ENCODE results near the gene SERPINB10. TPM values are rescaled to one million over a fixed set of nuclear protein-coding genes. Genes with fewer than 3 reads are reported as not detected.

Gene SERPINB10, protein sequence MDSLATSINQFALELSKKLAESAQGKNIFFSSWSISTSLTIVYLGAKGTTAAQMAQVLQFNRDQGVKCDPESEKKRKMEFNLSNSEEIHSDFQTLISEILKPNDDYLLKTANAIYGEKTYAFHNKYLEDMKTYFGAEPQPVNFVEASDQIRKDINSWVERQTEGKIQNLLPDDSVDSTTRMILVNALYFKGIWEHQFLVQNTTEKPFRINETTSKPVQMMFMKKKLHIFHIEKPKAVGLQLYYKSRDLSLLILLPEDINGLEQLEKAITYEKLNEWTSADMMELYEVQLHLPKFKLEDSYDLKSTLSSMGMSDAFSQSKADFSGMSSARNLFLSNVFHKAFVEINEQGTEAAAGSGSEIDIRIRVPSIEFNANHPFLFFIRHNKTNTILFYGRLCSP
- not detected for total RNA-seq

DNA sequence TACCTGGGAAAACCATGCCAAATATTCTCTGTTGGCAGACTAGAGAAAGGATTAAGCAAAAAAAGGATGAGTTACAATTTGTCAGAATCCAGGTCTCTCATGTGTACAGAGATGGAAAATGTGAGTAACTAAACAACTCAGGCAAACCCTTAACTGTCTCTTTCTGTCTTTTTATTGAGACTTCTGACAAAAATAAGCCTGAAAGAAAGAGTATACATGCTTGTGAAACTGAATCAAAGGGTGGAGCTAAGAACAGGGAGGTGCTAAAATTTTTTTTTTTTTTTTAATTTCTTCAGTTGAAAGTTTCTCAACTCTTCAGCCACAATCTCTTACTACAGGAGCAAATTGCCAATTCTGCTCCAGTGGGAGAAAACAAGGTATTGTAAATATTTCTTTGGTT, at the start of gene SERPINB10:
TSS of gene SERPINB10 (plus strand) at position 295 of the 400 bp plus-strand sequence. CDS start 7,553 bp downstream, outside the sequence.
- no peak for DNase-seq

DNA sequence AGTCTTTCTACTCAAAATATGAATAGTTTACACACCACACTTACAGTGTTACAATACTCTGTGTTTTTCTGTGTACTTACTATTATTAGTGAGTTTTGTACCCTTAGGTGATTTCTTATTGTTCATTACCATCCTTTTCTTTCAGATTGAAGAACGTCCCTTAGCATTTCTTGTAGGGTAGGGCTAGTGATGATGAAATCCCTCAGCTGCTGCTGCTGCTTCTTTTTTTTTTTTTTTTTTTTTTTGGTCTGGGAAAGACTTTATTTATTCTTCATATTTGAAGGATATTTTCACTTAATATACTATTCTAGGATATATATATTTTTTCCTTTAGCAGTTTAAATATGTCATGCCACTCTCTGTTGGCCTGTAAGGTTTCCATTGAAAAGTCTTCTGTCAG, 49.3 kb upstream of the SERPINB10 start:
- no peak for DNase-seq

DNA sequence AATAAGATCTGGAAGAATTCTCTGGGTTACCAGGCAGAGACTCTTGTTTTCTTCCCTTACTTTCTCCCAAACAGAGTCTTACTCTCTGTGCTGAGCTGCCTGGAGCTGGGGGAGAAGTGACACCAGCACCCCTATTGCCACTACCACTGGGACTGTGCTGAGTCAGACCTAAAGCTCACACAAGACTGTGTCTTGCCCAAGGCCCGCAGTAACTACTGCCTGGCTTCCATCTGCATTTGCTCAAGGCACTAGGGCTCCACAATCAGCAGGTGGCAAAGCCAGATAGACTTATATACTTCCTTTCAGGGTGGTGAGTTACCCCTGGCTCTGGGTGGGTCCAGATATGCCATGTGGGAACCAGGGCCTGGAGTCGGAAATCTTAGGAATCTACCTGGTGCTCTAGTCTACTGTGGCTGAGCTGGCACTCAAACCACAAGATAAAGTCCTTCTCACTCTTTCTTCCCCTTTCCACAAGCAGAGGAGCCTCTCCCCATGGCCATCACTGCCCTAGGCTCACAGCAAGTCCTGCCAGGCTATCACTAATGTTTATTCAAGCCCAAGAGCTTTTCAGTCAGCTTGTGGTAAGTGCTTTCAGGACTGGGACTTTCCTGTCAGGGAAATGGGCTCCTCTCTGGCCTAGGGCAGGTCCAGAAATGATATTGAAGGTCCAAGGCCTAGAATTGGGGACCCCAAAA, 47.8 kb upstream of the SERPINB10 start:
- DNase-seq, result no peak

DNA sequence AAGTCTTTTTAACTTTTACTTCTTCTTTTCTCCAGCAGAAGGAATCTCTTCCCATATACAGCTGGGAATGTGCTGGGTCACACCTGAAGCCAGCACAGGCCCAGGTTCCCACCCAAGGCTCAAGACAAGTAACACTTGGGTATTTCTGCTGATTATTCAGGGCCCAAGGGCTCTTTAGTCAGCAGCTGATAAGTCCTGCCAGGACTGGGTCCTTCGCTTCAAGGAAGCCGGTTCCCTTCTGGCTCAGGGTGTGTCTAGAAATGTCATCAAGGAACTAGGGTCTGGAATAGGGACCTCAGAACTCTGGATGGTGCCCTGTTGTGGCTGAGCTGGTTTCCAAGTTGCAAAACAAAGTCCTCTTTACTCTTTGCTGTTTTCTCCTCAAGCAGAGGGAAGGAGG, 47.2 kb upstream of the SERPINB10 start:
- DNase-seq, result no peak

DNA sequence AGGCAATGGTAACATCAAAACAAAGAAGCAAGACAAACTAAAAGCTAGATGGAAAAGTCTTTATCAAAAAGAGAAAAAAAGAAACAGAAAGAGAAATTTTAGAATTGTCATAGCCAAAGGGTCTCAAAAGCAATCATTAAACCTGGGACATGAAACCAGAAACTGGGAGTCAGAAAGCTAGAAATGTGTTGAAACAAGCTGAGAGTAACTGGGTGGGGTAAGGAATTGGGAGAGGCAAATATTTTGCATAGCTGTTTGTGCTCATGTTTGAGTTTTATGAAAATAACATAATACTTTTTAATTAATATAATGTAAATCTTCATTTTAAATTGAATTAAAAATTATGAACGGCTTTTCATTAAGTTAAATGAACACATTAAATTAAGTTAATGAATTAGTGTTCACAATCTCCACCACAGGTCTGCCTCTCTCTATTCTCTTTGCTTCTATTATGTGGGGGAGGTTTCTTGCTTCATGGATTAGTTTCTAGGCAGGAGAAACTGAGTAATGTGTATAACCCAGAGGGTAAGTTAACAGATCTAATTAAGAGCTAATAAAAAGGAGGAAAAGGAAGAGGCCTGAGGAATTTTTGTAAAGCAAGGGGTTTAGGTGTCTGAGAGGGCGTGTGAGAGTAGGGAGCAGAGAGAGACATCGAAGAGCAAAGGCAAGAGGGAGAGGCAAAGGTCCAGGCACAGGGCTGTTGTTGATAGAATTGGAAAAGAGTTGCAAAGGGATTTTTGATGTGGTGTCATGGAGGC, 40.2 kb upstream of the SERPINB10 start:
- no peak for DNase-seq

DNA sequence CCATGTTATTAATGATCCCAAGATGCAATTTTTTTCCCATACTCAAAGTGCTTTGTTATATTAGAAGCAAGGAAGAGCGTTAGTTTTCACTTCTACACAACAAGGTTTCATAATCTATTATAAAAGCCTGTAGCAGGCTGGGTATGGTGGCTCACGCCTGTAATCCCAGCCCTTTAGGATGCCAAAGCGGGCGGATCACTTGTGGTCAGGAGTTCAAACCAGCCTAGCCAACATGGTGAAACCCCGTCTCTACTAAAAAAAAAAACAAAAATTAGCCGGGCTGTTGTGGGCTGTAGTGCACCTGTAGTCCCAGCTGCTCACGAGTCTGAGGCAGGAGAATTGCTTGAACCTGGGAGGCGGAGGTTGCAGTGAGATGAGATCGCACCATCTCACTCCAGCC, 39.2 kb upstream of the SERPINB10 start:
- no peak for DNase-seq

DNA sequence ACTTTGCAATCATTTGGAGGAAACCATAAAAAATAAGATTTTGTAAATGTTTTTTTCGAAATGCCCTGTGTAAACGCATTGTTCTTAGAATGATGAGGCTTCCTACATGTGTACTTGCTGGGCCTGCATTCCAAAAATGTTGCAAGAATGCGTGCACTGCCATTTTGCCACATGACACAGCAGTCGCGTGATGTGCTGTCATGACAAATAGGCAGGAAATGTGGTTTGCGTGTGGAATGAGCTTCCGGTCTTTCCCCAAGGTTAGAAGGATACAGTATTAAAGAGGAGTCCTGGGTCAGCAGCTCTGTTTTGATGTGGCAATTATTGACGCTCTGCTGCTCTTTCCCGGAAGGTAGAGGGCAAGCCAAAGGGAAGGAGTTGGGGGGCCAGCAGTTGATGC, 38.4 kb upstream of the SERPINB10 start:
- no peak for DNase-seq

DNA sequence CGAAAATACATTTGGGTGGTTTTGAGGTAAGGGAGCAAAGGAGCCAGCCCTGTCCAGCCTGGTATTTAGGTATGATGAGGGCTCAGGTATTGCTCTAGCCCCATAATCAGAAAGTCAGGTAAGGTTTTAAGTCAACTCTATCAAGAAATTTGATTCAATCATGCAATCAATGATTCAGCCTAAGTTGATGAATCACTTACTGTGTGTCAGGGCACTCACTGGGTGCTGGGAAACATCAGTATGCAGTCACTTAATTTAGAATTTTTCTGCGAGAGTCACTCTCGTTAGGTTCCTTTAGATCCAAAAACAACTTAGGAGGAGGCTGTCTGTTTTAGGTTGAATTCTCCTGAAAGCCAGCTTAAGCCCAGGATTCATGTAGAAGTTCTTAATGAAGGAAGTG, 37.9 kb upstream of the SERPINB10 start:
- DNase-seq, result no peak

DNA sequence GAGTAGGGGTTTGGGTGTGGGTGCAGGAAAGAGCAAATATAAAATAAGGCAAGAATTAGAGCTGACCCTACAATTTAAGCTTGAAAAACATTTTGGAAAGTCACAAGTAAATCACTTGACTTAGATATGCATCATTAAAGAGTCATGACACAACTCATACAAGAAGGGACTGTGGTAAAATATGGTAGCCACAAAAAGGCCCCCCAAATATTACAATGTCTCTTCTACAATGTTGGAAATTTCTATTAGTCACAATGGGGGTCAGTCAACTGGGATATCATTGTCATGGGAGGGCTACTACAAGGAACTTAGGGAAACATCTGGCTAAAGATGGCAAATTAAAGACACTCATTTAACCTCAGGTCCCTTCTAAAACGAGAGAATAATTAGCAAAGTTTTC, 35.9 kb upstream of the SERPINB10 start:
- no peak for DNase-seq

DNA sequence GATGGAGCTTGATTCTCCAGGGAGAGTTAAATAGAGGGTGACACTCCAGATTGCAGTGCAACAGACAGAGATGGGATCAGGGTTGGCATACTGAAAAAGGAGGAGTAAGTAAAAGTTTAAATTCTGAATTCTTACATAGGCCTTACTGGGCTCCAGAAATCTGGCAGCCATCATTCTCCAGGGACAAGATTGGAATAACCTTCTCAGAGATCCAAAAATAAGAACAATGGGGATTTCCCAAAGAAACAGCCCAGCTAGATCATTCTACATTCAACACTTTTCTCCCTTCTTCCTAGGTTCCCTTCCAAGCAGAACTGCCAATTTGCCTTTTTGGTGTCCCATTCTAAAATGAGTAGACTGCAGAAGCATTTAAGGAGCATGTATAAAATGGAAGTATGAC, 35.2 kb upstream of the SERPINB10 start:
- DNase-seq, result no peak

DNA sequence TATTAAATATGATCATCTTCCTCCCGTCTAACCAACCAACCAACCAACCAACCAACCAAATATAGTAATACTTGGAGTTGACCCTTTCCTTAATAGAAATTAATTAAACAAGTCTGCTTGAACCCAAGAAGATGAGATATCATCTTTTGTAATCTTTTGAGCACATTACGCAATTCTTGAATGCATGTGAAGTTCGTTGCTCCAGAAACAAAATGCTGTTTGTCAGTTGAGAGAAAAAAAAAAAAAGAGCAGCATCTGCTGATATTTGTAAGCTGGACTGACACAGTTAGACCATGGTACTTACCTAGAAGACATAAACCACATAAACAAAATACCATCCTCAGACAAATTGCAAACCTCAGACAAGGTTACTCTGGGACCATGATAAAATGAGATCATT, 29.4 kb upstream of the SERPINB10 start:
- no peak for DNase-seq

DNA sequence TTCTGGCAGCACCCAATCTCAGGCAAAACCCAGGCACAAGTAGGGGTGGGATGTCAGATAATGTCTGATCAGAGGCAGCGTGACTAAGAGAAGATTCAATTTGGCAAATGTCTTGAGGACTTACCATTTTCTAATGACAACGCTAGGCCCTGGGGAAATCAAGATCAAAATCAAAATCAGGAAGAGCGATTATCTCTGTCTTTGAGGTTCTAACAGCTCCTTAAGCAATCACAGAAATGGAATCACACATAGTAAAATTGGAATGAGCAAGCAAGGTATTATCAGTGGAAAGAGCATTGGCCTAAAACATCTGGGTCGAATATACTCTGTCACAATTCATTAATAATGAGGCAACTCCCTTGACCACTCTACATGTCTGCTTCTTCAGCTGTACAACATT, 28.8 kb upstream of the SERPINB10 start:
- DNase-seq, result no peak

DNA sequence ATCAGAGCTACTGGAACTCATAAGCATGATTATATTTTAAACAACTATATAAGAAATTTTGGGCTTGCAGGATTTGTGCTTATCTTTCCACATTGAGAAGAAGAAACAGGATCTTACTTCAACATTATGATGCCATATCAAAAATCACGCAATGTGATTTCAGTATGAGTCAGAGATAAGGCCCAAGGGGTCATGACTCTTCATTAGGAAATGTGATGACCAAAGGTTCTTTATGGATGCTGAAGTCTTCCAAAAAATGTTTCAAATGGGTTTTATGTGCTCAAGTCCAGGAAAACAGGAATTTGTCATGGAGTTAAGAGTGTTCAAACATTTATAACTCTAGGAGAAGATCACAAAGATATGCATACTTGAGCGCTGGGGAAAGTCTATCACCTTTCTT, 28.0 kb upstream of the SERPINB10 start:
- DNase-seq, result no peak

DNA sequence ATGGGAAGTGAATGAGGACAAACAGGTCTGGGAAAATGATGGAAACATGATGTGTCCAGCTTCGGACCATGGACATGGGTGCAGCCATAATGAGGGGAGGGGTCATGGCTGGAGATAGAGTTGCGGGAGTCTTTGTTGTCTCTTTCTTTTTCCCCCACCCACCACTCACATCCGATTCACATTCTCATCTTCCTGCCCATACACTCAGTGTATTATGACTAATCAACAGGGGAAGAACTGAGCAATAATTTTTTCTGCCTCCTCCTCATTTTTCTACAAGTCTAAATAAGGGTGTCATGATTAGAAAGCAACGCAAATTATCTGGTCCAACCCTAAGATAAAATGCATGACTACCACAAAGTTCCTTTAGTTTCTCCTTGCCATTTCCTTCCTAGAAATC, 25.9 kb upstream of the SERPINB10 start:
- no peak for DNase-seq

DNA sequence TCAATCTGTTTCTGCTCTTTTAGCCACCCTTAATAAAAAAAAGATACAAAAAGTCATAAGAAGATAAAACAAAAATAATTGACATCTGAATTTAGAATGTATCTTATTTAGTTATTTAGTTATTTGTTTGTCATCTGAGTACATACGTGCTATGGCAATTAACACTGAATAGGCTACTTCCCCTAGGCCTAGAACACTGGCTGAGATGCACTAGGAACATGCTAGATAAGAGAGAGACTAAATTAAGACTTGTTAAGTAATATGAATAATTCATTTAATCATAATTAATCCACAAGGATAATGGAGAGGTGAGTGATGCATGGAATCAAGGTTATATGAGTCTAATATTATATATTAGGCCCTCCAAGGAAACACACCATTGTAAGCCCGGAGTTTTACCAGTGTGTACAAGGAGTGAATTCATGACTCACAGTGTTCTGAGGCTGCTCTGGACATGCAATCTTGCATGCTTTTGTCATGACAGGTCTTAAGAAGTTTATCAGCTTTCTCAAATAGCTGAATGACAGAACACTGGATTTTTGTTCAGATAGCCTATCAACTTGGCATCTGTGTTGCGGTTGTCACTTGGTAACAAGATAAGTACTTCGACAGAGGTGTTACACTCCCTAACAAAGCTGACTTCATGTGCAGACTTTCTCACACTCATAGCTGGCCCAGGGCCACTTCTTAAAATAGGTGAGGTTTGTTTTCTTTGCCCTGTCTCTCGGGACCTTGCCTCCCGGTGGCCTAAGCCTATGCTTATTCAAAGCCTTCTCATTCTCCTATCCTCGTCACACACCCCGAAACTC, 25.2 kb upstream of the SERPINB10 start:
- DNase-seq, result no peak

DNA sequence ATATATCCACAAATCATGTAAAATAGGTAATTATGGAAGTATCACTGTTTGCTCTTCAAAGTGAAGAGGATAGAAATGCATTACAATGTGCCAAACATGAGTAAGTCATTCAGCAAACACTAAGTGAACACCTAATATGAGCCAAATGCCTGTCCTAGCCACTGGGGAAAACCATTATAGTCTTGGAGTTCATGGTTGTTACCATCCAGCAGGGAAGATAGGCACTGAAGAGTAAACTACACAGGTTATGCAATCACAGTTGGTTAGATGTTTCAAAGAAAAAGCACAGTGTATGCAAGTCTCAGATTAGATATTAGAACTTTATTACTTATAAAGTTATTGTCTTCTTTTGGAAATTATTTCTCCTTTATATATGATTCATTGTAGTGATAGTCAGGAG, 24.1 kb upstream of the SERPINB10 start:
- DNase-seq, result no peak

DNA sequence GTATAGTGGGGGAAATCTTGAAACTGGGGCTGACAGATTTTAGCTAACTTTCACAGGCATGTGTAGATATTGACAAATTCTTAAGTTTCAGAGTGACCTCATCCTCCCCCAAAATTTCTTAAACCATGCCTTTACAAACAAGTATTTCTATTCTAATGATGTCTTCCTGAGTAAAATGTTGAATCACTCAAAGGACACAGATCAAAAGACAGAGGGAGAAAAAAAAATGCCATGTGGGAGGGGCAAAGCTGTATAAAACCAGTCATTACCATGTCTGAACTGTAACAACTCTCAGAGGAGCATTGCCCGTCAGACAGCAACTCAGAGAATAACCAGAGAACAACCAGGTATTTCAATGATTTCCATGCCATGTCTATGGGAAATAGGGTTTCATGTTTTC, 20.3 kb upstream of the SERPINB10 start, which contains the start of gene SERPINB2:
TSS of gene SERPINB2 (plus strand) at position 282 of the 400 bp plus-strand sequence. CDS start 3,740 bp downstream, outside the sequence.
- DNase-seq, result no peak

DNA sequence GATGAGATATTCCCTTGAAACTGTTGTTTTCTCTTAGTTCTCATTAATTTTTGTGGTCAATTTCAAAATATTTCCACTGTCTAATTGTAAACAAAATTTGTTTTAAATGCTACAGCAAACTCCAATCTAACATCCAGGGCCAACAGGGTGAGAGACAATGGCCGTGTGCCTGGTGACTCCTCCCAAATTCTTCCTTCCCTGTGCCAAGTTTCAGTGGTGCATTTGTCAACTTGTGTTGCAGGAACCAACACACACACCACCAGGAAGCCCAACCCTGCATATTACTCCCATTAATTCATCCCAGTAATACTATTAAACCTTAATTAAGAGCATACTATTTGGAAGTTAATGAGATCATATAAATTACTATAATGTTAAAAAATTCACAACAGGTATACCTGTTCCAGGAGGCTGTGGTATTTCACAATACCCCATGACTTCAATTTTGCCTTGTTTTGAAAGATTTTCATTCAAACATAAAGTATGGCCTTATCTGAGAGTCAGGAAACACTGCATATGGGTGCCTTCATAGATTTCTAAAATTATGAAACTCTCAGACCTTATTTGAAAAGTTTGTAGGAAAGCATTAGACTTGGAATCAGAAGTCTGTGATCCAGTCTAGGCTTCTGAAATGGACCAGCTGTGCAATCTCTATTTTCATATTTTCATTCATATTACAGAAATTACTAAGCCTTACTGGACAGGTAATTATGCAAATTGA, 19.1 kb upstream of the SERPINB10 start:
- no peak for DNase-seq

DNA sequence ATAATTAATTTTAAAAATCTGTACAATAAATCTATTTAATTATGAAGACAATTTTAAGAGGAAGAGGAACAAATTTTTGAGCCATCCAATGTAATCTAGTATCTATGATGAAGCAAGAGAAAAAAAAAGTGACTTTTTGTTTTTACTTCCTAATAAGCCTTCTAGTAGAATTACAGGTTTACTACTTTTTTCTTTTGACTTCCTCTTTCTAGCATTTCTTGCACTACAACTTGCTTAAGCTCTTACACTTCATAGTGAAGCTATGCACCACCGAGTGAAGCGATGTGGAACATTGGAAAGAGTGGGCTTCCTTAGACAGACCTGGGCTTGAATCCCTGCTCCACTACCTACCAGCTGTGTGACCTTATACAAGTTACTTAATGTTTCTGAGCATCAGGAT, 18.1 kb upstream of the SERPINB10 start:
- no peak for DNase-seq

DNA sequence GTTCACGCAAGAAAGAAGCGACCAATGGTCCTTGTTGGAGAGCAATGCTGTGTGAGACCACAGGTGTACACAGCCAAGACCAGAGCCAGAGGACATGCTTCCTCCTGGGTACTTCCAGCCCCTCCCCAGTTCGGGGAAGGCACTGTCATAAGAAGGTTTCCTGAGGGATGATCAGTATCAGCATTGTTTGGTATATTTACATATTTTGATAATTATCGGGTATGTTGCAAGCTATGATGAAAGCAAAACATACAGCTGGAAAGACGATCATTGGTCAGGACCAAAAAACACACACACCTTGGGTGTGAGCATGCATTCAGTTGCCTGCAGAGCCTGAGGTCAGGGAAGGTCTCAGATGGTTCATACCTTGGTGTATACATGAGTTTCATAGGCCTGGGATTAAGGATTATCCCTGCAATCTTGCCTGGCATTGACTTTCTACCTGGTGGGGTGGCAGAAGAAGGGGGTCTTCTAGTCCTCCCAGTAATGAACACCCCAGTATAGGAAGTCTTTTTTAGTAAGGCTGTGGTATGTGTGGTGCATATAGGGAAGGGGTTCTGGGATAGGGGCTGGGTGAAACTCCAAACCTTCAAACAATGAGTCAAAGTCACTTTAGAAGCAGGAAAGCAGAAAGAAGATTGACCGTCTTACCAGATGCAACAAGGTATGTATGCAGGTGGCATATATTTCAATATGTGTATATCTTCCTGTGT, 17.4 kb upstream of the SERPINB10 start:
- no peak for DNase-seq

DNA sequence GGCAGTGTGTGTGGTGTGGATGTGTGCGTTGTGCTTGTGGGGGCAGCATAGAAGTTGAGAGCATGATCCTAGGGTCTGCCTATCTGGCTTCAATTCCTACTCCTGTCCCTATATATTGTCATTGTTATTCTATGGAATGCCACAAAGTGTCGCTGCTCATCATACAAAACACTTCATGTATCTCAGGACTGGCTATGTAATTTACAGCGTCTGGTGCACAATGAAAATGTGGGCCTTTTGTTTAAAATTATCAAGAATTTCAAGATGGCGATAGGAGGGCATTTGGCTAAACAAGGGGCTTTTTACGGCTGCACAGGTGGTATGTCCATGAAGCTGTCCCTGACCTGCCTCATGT, 16.8 kb upstream of the SERPINB10 start:
- no peak for DNase-seq

Data from effector CD4-positive, alpha-beta T cell (primary cell).